C4-2B (cell line): ENCODE measurements around the gene CAVIN2.

ENCODE experiments used
- H3K27ac ChIP-seq: fragments of 450-650 bp; 2 replicates; pipeline ENCODE4 v1.5.1; 2017
- CTCF ChIP-seq: fragments of 450-650 bp; conservative IDR thresholded peaks from 2 replicates; pipeline ENCODE4 v1.5.1; 2017; ENCODE audit warnings: mild to moderate bottlenecking
- ZFX ChIP-seq: fragments of 450-650 bp; IDR thresholded peaks from 2 replicates; pipeline ENCODE4 v1.6.1; 2017

The CAVIN2 gene

GRCh38 chr2:191855382-191855781 lies 8.5 kb upstream of the CAVIN2 start:
- no peak for TF ChIP-seq CTCF
- H3K27ac ChIP-seq: no peak overlapping the region

- H3K27ac ChIP-seq: no peak overlapping the region
- no peak for TF ChIP-seq ZFX
- no peak for TF ChIP-seq CTCF
These were observed 7.8 kb upstream of the CAVIN2 start for GRCh38 chr2:191854382-191855372.

GRCh38 chr2:191853843-191854242 lies 7.0 kb upstream of the CAVIN2 start:
- TF ChIP-seq ZFX: no peak
- H3K27ac ChIP-seq: no peak overlapping the region

- H3K27ac ChIP-seq: no peak overlapping the region
- no peak for TF ChIP-seq CTCF
- TF ChIP-seq ZFX: no peak
These were observed 4.3 kb upstream of the CAVIN2 start for GRCh38 chr2:191851158-191851557.

- TF ChIP-seq CTCF (no peak), ZFX (no peak)
- H3K27ac ChIP-seq: no peak overlapping the region
These were observed 2.2 kb upstream of the CAVIN2 start for GRCh38 chr2:191848771-191849767.

GRCh38 chr2:191847764-191848163 lies 876 bp upstream of the CAVIN2 start:
- TF ChIP-seq ZFX: no peak
- no peak for TF ChIP-seq CTCF
- H3K27ac ChIP-seq: no peak overlapping the region

- TF ChIP-seq CTCF (no peak), ZFX (no peak)
- no peak overlapping the region for H3K27ac ChIP-seq
These were observed 893 bp downstream of the CAVIN2 start for GRCh38 chr2:191845876-191846514.
